Measurements from ENCODE around the gene ZNF284.
"Not testable (repeated sequence)": the region's sequence is repeated elsewhere in the genome, so short reads cannot be mapped to it uniquely, and the experiment has no call there.

The ZNF284 gene

DNA sequence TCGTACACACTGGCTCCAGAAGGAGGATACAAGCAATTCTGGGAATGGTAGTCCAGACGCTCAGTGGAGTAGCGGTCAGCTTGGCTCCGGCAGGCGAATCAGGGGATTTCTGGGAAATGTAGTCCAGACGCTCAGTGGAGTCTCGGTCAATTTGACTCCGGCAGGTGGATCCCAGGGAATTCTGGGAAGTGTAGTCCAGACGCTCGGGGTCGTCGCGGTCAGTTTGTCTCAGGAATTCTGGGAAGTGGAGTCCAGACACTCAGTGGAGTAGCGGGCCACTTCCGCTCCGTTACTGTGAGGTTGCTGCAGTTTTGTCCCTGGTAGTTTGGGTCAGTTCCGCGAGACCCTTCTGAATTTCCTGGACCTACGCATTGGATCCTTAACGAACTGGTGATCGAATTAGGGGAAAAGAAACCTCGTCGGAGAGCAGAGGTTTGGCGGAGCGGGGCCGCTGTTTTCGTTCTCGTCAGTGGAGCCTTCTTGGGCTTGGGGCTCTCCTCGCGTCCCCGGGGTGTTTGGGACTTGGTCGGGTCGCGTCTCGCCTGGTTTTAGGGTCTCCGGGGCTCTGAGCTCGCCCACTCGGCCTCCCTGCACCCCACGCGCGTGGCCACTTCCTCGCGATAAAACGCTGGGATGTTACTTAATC is 41.3 kb downstream of the ZNF284 start, which contains the start of gene ZNF225:
TSS of gene ZNF225 (plus strand) at position 262 of the 646 bp plus-strand sequence. CDS start 2,429 bp downstream, outside the sequence.
- H3K27ac ChIP-seq (ENCODE audit: low read length), result no peak within 1 kb of the TSS
- no peaks in the 10 kb centered on the region for H3F3A ChIP-seq (ENCODE audit: insufficient read depth, low read length)
- H3K36me3 ChIP-seq (replicated peaks; ENCODE audit: insufficient read depth, low read length), result no peaks in the 10 kb centered on the region
- no peaks in the 10 kb centered on the region for H4K20me1 ChIP-seq (ENCODE audit: insufficient read depth, low read length)
- no peaks in the 10 kb centered on the region for H3K9me2 ChIP-seq (replicated peaks; ENCODE audit: insufficient read depth, low read length)
- H2AFZ ChIP-seq (ENCODE audit: low read length), result peak within 1 kb of the TSS; percentile 98
- H3K27me3 ChIP-seq (replicated peaks; ENCODE audit: insufficient read depth, low read length), result no peaks in the 10 kb centered on the region
- DNase-seq, result peak; percentile 96
- peak within 1 kb of the TSS; percentile 47; the same call in 1 of the 2 replicates for H3K9ac ChIP-seq (ENCODE audit: low read length)
- H3K4me1 ChIP-seq (ENCODE audit: low read length), result 0 out of 2 replicates have a peak, but pooled peaks cover 3% of the 10 kb centered on the region
- no peak for TF ChIP-seq EZH2phosphoT487 (IDR thresholded peaks at IDR 0.05; ENCODE audit: low read length)
- no peak for TF ChIP-seq EZH2 (optimal IDR thresholded peaks at IDR 0.05; ENCODE audit: low read depth, low read length)
- TF ChIP-seq CTCF (IDR thresholded peaks at IDR 0.05; ENCODE audit: low read length), result no peak
- peak within 1 kb of the TSS; percentile 87 for H3K4me3 ChIP-seq (ENCODE audit: low read length)
- no peaks in the 10 kb centered on the region for H3K79me2 ChIP-seq (ENCODE audit: low read length)
- H3K4me2 ChIP-seq (ENCODE audit: low read depth, low read length), result peak within 1 kb of the TSS; percentile 98
- no peaks in the 10 kb centered on the region for H3K9me3 ChIP-seq (replicated peaks; ENCODE audit: insufficient read depth, low read length)

DNA sequence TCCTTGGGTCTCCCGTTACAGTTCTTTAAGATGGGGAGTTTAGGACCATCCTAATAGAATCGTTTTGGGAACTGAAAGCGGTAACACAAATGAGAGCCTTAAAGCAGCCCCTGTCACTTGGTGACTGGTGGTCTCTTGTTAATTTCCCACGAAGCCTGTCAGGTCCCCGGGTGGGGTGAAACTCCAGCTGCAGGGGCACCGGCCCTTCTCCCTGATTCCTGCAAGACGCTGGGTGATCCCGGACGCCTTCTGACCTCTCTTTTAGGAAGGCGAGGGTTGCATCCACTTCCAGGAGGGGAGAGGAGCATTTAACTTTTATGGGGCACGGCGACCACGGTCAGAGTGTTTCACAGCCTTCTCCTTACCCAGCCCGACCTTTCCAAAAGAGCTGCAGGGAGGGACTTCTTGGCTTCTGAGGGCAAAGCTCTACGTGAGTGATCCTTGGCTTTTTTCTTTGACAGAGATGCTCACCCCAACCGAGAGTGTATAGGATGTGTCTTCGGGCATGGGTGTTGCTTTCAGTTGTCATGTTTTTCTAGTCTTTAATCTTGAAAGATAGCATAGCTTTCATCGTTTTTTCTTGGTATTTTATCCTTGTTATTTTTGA is 41.9 kb downstream of the ZNF284 start:
- H3K36me3 ChIP-seq (replicated peaks; ENCODE audit: insufficient read depth, low read length), result no peaks in the 10 kb centered on the region
- no peaks in the 10 kb centered on the region for H3K9me2 ChIP-seq (replicated peaks; ENCODE audit: insufficient read depth, low read length)
- peak overlapping the region; percentile 87 for H3K4me3 ChIP-seq (ENCODE audit: low read length)
- TF ChIP-seq EZH2 (optimal IDR thresholded peaks at IDR 0.05; ENCODE audit: low read depth, low read length), result no peak
- TF ChIP-seq EZH2phosphoT487 (IDR thresholded peaks at IDR 0.05; ENCODE audit: low read length), result no peak
- TF ChIP-seq CTCF (IDR thresholded peaks at IDR 0.05; ENCODE audit: low read length), result no peak
- 0 out of 2 replicates have a peak, but pooled peaks cover 3% of the 10 kb centered on the region for H3K4me1 ChIP-seq (ENCODE audit: low read length)
- peak overlapping the region; percentile 98 for H2AFZ ChIP-seq (ENCODE audit: low read length)
- no peaks in the 10 kb centered on the region for H3K27me3 ChIP-seq (replicated peaks; ENCODE audit: insufficient read depth, low read length)
- H3K4me2 ChIP-seq (ENCODE audit: low read depth, low read length), result peak overlapping the region; percentile 98
- H4K20me1 ChIP-seq (ENCODE audit: insufficient read depth, low read length), result no peaks in the 10 kb centered on the region
- peak overlapping the region; percentile 47; the same call in 1 of the 2 replicates for H3K9ac ChIP-seq (ENCODE audit: low read length)
- no peaks in the 10 kb centered on the region for H3K9me3 ChIP-seq (replicated peaks; ENCODE audit: insufficient read depth, low read length)
- H3K79me2 ChIP-seq (ENCODE audit: low read length), result no peaks in the 10 kb centered on the region
- no peaks in the 10 kb centered on the region for H3F3A ChIP-seq (ENCODE audit: insufficient read depth, low read length)
- no peak for DNase-seq
- no peak overlapping the region for H3K27ac ChIP-seq (ENCODE audit: low read length)

GRCh38 chr19:44121162-44121561 is 49.2 kb downstream of the ZNF284 start:
- H3K4me1 ChIP-seq (ENCODE audit: low read length); H3F3A ChIP-seq (ENCODE audit: insufficient read depth, low read length); H2AFZ ChIP-seq (ENCODE audit: low read length); H3K27me3 ChIP-seq (replicated peaks; ENCODE audit: insufficient read depth, low read length); H3K36me3 ChIP-seq (replicated peaks; ENCODE audit: insufficient read depth, low read length); H3K4me3 ChIP-seq (ENCODE audit: low read length); H3K9ac ChIP-seq (ENCODE audit: low read length); DNase-seq; H3K9me2 ChIP-seq (replicated peaks; ENCODE audit: insufficient read depth, low read length); H4K20me1 ChIP-seq (ENCODE audit: insufficient read depth, low read length); H3K4me2 ChIP-seq (ENCODE audit: low read depth, low read length); H3K9me3 ChIP-seq (replicated peaks; ENCODE audit: insufficient read depth, low read length); H3K27ac ChIP-seq (ENCODE audit: low read length); H3K79me2 ChIP-seq (ENCODE audit: low read length): not testable (repeated sequence)

GRCh38 chr19:44131955-44132354 is 60.0 kb downstream of the ZNF284 start:
- Histone ChIP-seq H3K9me3 (replicated peaks; ENCODE audit: insufficient read depth, low read length) (no peaks in the 10 kb centered on the region), H3K9me2 (replicated peaks; ENCODE audit: insufficient read depth, low read length) (no peaks in the 10 kb centered on the region), H3K4me3 (ENCODE audit: low read length) (no peak overlapping the region), H3K79me2 (ENCODE audit: low read length) (no peaks in the 10 kb centered on the region), H3F3A (ENCODE audit: insufficient read depth, low read length) (no peaks in the 10 kb centered on the region), H4K20me1 (ENCODE audit: insufficient read depth, low read length) (no peaks in the 10 kb centered on the region), H3K4me1 (ENCODE audit: low read length) (no peaks in the 10 kb centered on the region), H3K27ac (ENCODE audit: low read length) (no peak overlapping the region), H3K36me3 (replicated peaks; ENCODE audit: insufficient read depth, low read length) (no peaks in the 10 kb centered on the region), H2AFZ (ENCODE audit: low read length) (no peak overlapping the region), H3K9ac (ENCODE audit: low read length) (no peak overlapping the region), H3K27me3 (replicated peaks; ENCODE audit: insufficient read depth, low read length) (no peaks in the 10 kb centered on the region), H3K4me2 (ENCODE audit: low read depth, low read length) (no peak overlapping the region)
- no peak for DNase-seq
- TF ChIP-seq EZH2 (optimal IDR thresholded peaks at IDR 0.05; ENCODE audit: low read depth, low read length) (no peak), EZH2phosphoT487 (IDR thresholded peaks at IDR 0.05; ENCODE audit: low read length) (no peak), CTCF (IDR thresholded peaks at IDR 0.05; ENCODE audit: low read length) (no peak)

Data from MM.1S (cell line).